GM19324 (cell line): ENCODE measurements around the gene PATE4.
"Not testable (repeated sequence)": the region's sequence is repeated elsewhere in the genome, so short reads cannot be mapped to it uniquely, and the experiment has no call there.

Source experiments
- ATAC-seq: cut with Tn5 transposase; IDR thresholded peaks from one replicate; pipeline ENCODE4 v1.9.1; 2021; ENCODE audit warnings: mild to moderate bottlenecking, moderate library complexity; ENCODE audit not compliant: unreplicated experiment, low FRiP score

The PATE4 gene, protein sequence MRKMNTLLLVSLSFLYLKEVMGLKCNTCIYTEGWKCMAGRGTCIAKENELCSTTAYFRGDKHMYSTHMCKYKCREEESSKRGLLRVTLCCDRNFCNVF

DNA sequence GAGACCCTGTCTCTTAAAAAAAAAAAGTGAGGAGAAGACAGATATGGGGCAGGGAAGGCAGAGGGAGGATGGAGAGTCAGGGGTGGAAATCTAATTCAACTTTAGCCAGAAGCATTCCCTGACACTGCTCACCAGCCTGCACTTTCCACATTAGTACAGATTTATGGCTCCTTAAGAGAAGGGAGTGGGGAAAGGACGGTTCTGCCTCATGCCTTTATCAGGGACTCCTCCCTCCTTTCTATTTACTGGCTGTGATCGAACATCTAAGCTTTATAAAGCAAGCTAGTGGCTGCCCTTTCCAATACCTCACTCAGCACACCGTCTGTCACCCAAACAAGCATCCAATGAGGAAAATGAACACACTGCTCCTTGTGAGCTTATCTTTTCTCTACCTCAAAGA, at the start of gene PATE4:
Gene PATE4, plus strand, starts transcription at position 301 of the 400 bp plus-strand sequence. Its CDS starts 44 bp downstream, at position 345.
- ATAC-seq, result no peak

DNA sequence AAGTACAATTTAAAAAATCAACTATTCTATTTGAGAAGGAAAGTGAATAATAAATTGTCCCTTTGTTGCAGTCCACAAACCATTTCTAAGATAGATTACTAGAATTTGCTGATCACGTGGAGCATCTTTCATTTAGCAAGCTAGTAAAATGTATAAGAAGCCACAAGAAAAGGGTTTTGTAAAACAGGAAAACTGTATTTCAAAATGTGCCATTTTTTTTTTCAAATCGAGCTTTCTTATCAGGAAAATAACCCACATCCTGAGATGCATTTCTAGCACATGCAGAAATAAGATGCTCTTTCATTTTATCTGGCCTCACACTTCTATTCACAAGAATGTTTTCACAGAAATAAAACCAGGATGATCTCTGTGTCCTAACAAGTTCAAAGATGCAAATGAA, 48.4 kb upstream of the PATE4 start:
- ATAC-seq, result no peak

DNA sequence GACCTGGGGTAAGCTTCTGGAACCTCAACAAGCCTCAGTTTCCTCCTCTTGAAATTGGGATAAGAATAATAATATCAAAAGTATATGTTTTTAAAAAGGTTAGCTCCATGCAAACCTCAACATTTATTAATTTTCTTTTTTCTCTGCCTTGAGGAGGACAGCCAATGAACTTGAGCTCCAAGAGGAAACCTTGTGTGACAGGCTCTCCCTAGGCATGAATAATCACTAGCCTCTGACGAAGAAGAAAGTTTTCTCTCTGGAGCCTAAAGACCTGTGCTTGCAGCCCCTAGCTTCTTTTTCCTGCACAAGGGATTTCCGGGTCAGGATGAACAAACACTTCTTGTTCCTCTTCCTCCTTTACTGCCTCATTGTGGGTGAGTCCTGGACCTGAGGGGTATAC, 45.3 kb upstream of the PATE4 start, which contains the start of gene PATE3:
Gene PATE3, plus strand, starts transcription at position 301 of the 400 bp plus-strand sequence. Its CDS starts 25 bp downstream, at position 326.
- no peak for ATAC-seq

DNA sequence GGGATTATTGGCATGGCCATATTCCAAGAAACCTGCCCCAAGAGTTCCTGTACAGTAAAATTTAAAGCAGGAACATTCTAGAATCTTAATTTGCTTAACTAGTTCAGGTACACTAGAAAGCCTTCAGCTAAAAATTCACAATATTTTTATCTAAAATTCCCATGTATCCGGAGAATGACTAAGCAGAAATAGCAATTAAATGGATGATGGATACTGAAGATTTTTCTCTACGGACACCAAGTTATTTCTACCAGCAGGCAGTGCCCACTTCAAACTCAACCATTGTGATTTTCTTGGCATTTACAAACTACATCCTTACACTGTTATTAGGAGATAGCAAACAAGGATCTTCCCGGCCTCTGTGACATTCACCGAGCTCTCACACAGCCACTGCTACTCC, 42.3 kb upstream of the PATE4 start:
- ATAC-seq, result no peak

DNA sequence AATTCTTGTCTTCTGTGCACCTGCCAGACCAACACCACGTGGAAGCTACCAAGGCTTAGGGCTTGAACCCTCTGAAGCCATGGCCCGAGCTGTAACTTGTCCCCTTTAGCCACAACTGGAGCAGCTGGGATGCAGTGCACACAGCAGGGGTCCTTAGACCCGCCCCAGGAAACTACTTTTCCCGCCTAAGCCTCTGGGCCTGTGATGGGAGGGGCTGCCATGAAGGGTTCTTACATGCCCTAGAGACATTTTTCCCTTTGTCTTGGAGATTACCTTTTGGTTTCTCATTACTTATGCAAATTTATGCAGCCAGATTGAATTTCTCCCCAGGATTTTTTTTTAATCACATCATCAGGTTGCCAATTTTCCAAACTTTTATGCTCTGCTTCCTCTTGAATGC, 35.5 kb upstream of the PATE4 start:
- ATAC-seq, result no peak

DNA sequence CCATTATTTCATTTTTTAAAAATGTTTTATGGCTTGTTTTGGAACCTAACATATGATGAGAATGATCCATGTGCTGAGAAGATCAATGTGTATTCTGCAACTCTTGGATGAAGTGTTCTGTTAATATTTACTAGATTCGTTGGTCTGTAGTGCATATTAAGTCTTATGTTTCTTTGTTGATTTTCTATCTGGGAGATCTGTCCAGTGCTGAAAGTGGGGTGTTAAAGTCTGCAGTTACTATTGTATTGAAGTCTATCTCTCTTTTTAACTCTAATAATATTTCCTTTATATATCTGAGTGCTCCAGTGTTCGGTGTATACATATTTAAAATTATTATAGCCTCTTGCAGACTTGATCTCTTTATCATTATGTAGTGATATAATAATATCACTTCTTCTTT, 33.3 kb upstream of the PATE4 start:
- no peak for ATAC-seq

DNA sequence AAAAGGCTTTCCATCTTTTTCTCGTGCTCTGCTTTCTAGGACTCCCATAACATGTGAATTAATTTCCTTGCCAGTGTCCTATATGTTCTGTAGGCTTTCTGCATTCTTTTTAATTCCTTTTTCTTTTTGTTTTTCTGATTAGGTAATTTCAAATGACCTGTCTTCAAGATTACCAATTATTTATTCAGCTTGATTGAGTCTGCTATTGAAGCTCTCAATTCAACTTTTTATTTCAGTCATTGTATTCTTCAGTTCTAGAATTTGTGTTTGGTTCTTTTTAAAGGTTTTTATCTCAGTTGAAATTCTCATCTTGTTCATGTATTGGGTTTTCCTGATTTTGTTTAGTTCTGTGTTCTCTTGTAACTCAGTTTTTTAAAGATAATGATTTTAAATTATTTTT, 30.7 kb upstream of the PATE4 start:
- no peak for ATAC-seq

DNA sequence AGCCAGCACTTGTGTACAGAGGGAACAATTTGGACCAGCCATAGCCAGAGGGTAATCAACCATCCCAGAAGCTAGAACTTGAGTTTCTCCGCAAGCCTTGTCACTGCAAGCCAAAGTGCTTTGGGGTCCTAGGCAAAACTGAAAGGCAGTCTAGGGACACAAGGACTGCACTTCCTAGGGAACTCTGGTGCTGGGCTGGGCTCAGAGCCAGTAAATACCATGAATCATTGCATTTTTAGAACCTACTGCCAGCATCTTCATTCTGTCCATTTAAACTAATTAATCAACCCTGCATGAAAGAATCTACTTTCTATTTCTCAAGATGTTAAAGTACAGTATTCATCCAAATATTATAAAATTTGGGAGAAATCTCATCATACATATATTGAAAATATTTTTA, 25.2 kb upstream of the PATE4 start:
- no peak for ATAC-seq

DNA sequence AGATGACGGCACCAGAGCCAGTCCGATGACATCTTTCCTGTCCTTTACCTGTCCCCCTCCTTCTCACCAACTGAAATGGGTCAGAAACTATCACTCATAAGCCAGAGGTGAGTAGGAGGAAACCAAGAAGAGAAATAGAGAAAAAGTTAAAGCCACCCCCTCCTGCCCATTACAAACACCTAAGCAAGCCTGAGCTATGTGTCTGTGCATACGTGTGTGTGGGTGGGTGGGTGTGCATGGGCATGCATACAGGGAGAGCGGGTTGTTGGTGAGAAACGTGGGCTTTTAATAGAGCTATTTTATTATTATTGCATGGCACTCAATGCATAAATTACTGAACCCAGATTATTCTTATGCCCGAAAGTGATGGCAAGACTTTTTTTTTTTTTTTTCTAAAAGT, 2.6 kb downstream of the PATE4 start:
- no peak for ATAC-seq

DNA sequence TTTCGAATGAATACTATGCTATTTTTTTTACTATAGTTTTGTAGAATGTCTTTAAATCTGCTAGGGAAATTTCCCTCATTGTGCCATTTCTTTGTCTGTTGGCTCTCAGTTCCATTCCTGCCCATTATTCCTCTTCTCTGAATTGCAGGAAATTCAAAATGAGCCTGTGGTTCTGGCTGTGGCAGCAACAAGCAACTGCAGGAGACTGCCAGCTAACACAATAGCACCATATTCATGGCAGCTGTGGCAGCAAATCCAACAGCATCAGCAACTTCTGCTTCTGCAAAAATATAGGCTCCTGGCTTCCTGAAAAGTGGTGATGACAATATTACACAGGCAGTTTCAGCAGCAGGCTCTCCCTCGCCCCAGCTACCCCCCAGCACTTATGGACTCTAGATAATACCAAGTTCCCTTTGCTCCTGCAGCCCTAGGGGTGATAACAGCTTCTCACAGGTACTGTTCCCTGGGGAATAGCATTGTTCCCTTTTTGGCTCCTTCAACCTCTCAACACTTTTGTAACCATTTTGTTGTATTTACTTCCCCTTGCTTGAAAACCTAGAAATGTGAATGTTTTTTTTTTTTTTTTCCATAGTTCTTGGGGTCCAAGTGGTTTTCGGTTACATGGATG, 9.3 kb downstream of the PATE4 start:
- no peak for ATAC-seq

DNA sequence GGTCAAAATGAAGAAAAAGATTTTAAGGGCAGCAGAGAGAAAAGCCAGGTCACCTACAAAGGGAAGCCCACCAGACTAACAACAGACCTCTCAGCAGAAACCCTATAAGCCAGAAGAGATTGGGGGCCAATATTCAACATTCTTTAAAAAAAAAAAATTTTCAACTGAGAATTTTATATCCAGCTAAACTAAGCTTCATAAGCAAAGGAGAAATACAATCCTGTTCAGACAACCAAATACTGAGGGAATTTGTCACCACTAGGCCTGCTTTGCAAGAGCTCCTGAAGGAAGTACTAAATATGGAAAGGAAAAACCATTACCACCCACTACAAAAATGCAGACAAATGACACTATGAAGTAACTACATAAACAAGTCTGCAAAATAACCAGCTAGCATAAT, 13.1 kb downstream of the PATE4 start:
- ATAC-seq, result no peak

DNA sequence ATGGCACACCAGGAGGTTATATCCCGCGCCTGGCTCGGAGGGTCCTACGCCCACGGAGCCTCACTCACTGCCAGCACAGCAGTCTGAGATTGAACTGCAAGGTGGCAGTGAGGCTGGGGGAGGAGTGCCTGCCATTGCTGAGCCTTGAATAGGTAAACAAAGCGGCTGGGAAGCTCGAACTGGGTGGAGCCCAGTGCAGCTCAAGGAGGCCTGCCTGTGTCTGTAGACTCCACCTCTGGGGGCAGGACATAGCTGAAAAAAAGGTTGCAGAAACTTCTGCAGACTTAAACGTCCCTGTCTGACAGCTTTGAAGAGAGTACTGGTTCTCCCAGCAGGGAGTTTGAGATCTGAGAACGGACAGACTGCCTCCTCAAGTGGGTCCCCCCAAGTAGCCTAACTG, 24.6 kb downstream of the PATE4 start:
- not testable (repeated sequence) for ATAC-seq

DNA sequence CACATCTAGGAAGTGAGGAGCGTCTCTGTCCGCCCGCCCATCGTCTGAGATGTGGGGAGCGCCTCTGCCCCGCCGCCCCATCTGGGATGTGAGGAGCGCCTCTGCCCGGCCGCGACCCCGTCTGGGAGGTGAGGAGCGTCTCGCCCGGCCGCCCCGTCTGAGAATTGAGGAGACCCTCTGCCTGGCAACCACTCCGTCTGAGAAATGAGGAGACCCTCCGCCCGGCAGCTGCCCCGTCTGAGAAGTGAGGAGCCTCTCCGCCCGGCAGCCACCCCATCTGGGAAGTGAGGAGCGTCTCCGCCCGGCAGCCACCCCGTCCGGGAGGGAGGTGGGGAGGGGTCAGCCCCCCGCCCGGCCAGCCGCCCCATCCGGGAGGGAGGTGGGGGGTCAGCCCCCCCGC, 29.7 kb downstream of the PATE4 start:
- not testable (repeated sequence) for ATAC-seq

DNA sequence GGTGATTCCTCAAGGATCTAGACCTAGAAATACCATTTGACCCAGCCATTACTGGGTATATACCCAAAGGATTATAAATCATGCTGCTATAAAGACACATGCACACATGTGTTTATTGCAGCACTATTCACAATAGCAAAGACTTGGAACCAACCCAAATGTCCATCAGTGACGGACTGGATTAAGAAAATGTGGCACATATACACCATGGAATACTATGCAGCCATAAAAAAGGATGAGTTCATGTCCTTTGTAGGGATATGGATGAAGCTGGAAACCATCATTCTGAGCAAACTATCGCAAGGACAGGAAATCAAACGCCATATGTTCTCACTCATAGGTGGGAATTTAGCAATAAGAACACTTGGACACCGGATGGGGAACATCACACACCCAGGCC, 32.2 kb downstream of the PATE4 start:
- ATAC-seq, result not testable (repeated sequence)

DNA sequence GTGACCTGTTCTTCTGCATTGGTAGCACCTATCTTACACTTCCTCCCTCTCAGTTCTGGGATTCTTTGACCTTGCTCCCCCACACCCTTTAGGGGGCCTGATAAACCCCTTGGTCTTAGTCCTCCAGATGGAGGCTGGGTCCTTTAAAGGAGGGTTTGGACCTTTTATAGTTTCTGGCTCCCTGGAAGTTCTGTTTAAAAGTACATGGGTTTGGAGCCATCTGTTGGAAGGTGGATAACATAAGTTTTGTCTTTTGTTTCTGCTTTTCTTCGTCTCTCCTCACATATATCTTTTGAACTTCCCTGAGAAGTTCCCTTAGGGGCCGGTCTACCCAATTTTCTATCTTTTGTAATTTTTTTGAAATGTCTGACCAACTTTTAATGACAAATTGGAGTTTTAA, 36.4 kb downstream of the PATE4 start:
- no peak for ATAC-seq

DNA sequence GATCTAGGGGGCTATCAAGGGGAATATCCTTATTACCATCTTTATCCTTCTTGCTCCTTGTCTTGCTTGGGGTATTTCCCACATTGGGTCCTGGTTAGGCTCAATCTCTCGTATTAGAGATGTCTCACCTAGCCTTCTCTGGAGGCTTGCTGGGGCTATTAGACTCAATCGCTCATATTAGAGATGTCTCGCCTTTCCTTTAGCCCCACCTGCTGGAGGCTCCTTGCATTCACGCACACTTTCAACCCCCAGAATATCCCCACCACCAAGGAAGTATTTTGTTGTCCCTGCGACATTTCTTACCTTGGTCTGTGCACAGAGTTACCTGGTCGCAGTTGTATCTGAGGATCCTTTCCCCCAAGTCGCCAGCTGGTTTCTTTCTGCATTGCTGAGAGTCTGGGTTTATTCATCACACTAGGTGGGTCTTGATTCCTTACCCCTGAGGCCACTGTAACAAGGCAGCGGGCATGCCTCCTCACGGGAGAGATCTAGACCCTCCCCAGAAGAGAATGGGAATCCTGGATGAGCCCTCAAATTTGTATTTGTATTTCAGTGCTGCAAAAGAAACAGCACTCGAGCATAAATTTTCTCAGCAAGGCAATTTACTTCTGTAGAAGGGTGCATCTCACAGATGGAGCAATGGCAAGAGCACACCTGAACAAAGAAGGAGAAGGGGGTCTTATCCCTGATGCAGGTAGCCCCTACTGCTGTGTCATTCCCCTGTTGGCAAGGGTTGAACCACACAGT, 38.4 kb downstream of the PATE4 start:
- ATAC-seq, result no peak

DNA sequence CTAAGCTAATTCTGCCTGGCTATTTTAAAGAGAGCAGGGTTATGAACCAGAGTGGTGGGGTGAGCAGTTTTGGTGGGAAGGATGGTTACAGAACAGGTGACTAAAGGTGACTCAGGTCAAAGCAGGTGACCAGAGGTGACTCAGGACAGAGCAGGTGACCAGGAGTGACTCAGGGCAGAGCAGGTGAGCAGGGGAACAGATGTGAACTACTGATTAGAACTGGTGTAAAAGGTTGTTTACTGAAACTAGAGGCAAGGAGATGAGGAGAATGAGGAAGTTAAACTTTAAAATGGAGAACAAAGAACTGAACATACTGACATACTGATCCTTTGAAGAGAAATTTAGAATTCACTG, 39.0 kb downstream of the PATE4 start:
- ATAC-seq, result no peak

DNA sequence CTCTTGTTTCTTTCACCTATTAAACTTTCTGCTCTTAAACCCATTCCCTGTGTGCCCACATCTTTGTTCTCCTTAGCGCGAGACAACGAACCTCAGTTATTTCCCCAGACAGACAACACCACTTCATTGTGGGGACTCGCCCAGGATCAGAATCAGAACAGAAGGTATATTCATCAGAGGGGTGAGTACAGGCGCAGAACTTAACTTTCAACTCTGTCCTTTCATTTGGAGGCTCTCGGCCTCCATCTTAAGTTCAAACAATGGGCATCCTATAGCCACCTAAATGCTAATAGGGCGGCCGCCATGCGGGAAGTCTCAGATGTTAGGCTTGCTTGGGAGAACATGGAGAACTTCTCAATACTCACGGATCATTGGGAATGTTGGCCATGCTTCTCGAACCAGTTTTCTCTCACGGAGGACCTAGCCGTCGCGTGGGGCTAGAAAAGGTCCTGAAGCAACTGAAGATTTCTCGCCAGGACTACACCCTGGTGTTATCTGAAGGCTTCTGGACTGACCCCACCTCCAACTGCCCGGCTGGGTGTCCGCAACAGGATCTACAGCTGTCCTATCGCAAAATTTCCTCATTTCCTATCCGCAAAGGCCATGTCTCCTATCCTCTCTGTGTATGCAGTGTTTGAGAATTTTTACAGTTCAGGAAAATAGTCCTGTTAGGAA, 40.9 kb downstream of the PATE4 start:
- no peak for ATAC-seq

DNA sequence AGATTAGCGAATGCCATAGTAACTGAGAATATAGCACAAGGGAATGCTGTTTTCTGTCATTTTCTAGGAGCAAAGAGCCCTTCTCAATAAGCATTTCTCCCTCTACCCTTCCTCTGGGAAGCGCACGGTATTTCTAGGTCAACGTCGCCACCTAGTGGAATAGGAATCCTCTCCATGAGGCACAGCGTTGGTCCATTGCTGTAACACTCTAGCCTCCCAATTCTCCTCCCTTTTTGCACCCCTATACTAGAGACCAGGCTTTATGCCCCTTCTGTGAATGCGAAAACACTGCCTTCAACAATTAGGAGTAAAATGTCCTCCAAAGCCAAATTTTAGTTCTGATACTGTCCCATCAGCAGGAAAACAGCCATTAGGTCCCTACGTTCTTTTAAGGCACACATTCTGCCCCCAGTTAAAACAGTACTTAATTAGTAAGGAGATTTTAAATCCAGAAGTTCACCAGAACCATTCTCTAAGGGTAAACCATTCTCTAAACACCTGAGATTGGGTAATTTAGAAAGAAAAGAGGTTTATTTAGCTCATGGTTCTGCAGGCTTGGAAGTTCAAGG, 41.5 kb downstream of the PATE4 start:
- peak; percentile 49 for ATAC-seq

DNA sequence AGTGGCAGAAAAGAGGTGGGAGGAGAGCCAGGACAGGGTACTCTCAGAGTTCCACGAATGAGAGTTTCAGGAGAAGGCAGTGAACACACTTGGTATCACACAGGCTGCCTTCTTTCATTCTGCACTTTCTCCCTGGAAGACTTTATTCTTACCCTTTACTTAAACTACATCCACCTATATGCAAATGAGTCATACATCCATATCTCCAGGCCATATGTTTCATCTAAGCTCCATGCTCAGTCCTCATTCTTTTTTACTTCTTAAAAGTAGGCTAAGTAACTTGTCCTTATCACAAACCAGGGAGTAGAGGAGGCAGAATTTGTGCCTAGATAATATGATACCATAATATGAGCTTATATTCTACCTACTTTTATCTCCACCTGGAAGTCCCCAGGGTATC, 48.2 kb downstream of the PATE4 start:
- no peak for ATAC-seq

DNA sequence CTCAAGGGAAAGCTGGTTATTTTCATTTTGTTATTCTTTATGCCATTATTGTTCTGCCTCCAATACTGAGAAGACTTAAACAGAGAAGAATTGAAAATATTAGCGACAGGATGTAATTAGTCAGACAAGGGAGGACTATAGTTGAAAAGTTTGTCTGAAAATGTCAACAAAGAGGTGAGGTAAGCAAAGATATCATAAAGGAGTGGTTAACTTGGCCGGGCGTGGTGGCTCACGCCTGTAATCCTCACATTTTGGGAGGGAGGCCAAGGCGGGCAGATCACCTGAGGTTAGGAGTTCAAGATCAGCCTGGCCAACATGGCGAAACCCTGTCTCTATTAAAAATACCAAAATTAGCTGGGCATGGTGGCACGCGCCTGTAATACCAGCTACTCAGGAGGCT, 50.3 kb downstream of the PATE4 start:
- ATAC-seq, result no peak
